Breast epithelium (tissue), 3 donors: ENCODE results near the gene GRHL1.

ENCODE experiments used
- CTCF ChIP-seq, 3 donors: fragments of 450-650 bp; IDR thresholded peaks; one replicate each; pipeline ENCODE4 v1.5.1; 2016 to 2017; ENCODE audit warnings: antibody characterized with exemption in 3 of 3, mild to moderate bottlenecking in 3 of 3, moderate library complexity in 3 of 3
- POLR2AphosphoS5 ChIP-seq, 3 donors: sonication (generic); formaldehyde crosslinking; IDR thresholded peaks; one replicate each; pipeline ENCODE4 v1.6.1; 2017; ENCODE audit warnings: antibody characterized with exemption in 3 of 3

DNA sequence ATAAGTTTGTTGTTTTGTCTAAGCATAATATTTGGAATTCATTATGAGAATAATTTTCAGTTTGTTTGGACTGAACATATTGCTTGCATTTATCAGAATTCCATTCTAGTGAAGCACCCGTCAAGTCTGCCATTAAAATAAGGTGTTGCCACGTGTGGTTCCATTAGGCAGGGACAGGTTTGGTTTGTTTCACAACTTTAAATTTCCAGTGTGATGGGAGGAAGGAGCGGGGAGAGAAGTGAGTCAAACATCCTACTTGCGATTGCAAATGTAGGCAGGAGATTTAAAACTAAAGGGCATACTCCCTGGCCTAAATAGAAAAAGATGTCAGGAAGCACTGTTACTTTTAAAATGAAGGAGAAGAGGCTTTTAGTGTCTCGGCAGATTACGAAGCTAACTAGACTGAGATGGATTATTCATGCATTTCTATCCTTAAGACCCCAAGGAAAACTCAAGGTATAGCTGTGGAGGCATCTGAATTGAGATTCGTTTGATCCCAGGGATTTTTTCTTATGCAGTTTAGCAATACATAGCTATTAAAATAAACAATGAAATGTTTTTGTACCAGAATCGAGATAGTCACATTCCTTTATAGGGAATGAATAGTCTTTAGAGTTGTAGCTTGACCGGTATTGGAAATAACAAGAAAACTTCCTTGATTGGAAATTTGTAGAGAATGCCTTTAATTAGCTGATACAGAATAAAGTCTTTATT is 19.8 kb downstream of the GRHL1 start:
- no peak for TF ChIP-seq POLR2AphosphoS5 (IDR thresholded peaks at IDR 0.05)
- no peak for TF ChIP-seq CTCF (IDR thresholded peaks at IDR 0.05)
